Left ventricle myocardium inferior (tissue), 1 donor: Measurements from ENCODE around the gene POLA1. TPM values are rescaled to one million over a fixed set of nuclear protein-coding genes. Genes with fewer than 3 reads are reported as not detected.

Experiments
- DNase-seq: peaks from one replicate; pipeline ENCODE4 v3.0.0-alpha.2; 2020
- H3K27ac ChIP-seq: fragments of 200-600 bp; replicated peaks from 2 replicates; pipeline ENCODE4 v1.8.0; 2021
- H3K27me3 ChIP-seq: fragments of 200-600 bp; 2 replicates; pipeline ENCODE4 v1.8.0; 2021; ENCODE audit warnings: low read depth
- H3K36me3 ChIP-seq: fragments of 200-600 bp; 2 replicates; pipeline ENCODE4 v1.8.0; 2021
- H3K4me1 ChIP-seq: fragments of 200-600 bp; 2 replicates; pipeline ENCODE4 v1.8.0; 2021
- H3K4me3 ChIP-seq: fragments of 200-600 bp; 2 replicates; pipeline ENCODE4 v1.8.0; 2021; ENCODE audit warnings: mild to moderate bottlenecking, moderate library complexity
- H3K9me3 ChIP-seq: fragments of 200-600 bp; replicated peaks from 2 replicates; pipeline ENCODE4 v1.8.0; 2021
- CTCF ChIP-seq: fragments of 200-600 bp; IDR thresholded peaks from 2 replicates; pipeline ENCODE4 v1.8.0; 2021; ENCODE audit warnings: antibody characterized with exemption, mild to moderate bottlenecking, borderline replicate concordance
- intact Hi-C: fragments of 100-400 bp; cut with micrococcal nuclease; formaldehyde crosslinking; loops from one replicate; pipeline ENCODE4 v1.11.0; 2022
- total RNA-seq: library from RNA; stranded (reverse); fragmentation: NEBNext Ultra II Directional; extraction: Animal tissue kit (Norgen Biotek cat#: 25700); gene quantifications from one replicate; pipeline ENCODE4 v1.2.1, GENCODE V29; 2021
- donor health status: DM: no; HTN: yes; CAD: no; lungs with severe emphysema.

POLA1 gene
- total RNA-seq, 1 donor from 2014 or later = 7.3 TPM

- no peak for DNase-seq
- TF ChIP-seq CTCF = no peak
- Histone ChIP-seq H3K4me3 (no peak overlapping the region), H3K36me3 (no peaks in the 10 kb centered on the region), H3K27ac (no peak overlapping the region), H3K27me3 (peaks cover 97% of the 10 kb centered on the region), H3K9me3 (no peaks in the 10 kb centered on the region), H3K4me1 (peaks cover 18% of the 10 kb centered on the region)
- intact Hi-C loops = no loop called here
Observed at GRCh38 chrX:25017667-25018247, 324.0 kb downstream of the POLA1 start.

GRCh38 chrX:25018682-25019081 lies 325.0 kb downstream of the POLA1 start:
- Histone ChIP-seq H3K9me3 (no peaks in the 10 kb centered on the region), H3K4me3 (no peak overlapping the region), H3K4me1 (peaks cover 15% of the 10 kb centered on the region), H3K36me3 (no peaks in the 10 kb centered on the region), H3K27ac (no peak overlapping the region), H3K27me3 (peaks cover 100% of the 10 kb centered on the region)
- no peak for DNase-seq
- intact Hi-C loops = no loop called here
- TF ChIP-seq CTCF = no peak

GRCh38 chrX:25019707-25020390 lies 326.1 kb downstream of the POLA1 start:
- H3K27me3 ChIP-seq = peaks cover 99% of the 10 kb centered on the region
- H3K27ac ChIP-seq = no peak overlapping the region
- intact Hi-C loops = no loop called here
- no peak for TF ChIP-seq CTCF
- peaks cover 15% of the 10 kb centered on the region for H3K4me1 ChIP-seq
- no peak for DNase-seq
- H3K36me3 ChIP-seq = no peaks in the 10 kb centered on the region
- H3K4me3 ChIP-seq = no peak overlapping the region
- no peaks in the 10 kb centered on the region for H3K9me3 ChIP-seq

GRCh38 chrX:25020391-25020904 lies 326.7 kb downstream of the POLA1 start:
- peaks cover 99% of the 10 kb centered on the region for H3K27me3 ChIP-seq
- no peak for DNase-seq

GRCh38 chrX:25020905-25021449 lies 327.3 kb downstream of the POLA1 start:
- Histone ChIP-seq H3K27ac (no peak overlapping the region), H3K36me3 (no peaks in the 10 kb centered on the region), H3K9me3 (no peaks in the 10 kb centered on the region), H3K27me3 (peaks cover 98% of the 10 kb centered on the region), H3K4me1 (peaks cover 8% of the 10 kb centered on the region), H3K4me3 (peak overlapping the region; percentile 36)
- no peak for DNase-seq
- intact Hi-C loops = no loop called here
- peak; percentile 45 for TF ChIP-seq CTCF

More at GRCh38 chrX:25020391-25020904, 326.7 kb downstream of the POLA1 start:
- Histone ChIP-seq H3K4me3 (peak overlapping the region; percentile 36), H3K27ac (no peak overlapping the region), H3K9me3 (no peaks in the 10 kb centered on the region), H3K4me1 (peaks cover 13% of the 10 kb centered on the region), H3K36me3 (no peaks in the 10 kb centered on the region)
- TF ChIP-seq CTCF = no peak
- intact Hi-C loops = no loop called here
